ENCODE results near the gene DPEP2NB. TPM values are rescaled to one million over a fixed set of nuclear protein-coding genes. Genes with fewer than 3 reads are reported as not detected.

The DPEP2NB gene
- total RNA-seq, 1 experiment from 2014 or later: not detected

DNA sequence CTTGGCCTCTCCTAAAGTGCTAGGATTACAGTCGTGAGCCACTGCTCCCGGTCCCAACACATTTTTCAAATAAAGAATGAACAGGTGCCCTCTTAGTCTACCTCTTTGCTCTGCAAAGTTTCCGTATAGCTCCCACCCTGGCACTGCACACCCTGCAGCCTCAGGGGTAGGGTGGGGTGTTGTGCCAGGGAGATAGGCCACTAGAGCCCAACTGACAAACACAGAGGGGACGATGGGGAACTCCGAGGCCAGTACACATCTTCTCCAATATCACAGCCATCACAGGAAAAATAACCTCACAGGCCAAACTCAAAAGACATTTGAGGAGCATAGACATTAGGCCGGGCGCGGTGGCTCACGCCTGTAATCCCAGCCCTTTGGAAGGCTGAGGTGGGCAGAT lies 44.6 kb downstream of the DPEP2NB start:
- Histone ChIP-seq H3K4me3 (no peak overlapping the region), H3K36me3 (no peaks in the 10 kb centered on the region), H3K27me3 (no peaks in the 10 kb centered on the region), H3K9me3 (no peaks in the 10 kb centered on the region)
- no peak for DNase-seq

DNA sequence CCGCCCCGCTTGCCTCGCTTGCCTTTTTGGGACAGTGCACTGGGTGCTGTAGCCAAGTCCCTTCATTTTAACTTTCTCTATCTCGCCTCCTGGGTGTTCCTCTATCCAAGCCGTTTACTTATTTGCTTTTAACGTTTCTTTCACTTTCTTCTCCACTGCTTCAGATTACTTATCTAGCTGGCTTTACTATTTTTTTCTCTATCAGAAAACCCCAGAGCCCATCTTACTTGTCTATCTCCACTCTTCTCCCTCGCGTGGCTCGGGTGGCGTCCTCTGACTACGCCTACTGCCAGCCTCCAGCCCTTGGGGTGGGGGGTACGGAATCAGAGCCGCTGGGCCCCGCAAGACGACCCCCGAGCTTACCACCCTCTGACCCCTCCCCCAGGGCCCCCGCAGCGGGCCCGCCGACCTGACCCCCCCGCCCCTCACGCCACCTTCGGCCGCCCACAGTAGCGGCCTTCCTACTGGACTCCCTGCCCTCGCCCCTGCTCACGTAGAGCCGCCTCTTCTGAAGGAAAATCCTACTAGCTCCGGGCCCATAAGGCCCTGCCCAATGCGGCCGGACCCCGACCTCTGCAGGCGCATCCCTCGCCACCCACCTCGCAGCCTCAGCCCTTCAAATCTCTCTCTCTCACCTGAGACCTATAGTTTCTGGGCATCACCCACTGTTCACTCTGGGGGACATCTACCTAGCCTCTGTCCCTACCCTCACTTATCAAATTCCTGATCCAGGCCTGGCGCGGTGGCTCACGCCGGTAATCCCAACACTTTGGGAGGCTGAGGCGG lies 46.3 kb downstream of the DPEP2NB start:
- H3K27me3 ChIP-seq: no peaks in the 10 kb centered on the region
- no peak overlapping the region for H3K4me3 ChIP-seq
- H3K36me3 ChIP-seq: no peaks in the 10 kb centered on the region
- no peak for DNase-seq
- H3K9me3 ChIP-seq: no peaks in the 10 kb centered on the region

GRCh38 chr16:67968400-67969253 lies 47.1 kb downstream of the DPEP2NB start, which contains the start of gene SLC12A4:
SLC12A4 (minus strand) TSS chr16:67968637; CDS start chr16:67968553, 84 bp downstream.
- DNase-seq: peak; percentile 75
- H3K27me3 ChIP-seq: no peaks in the 10 kb centered on the region
- H3K36me3 ChIP-seq: no peaks in the 10 kb centered on the region
- no peaks in the 10 kb centered on the region for H3K9me3 ChIP-seq
- H3K4me3 ChIP-seq: peak within 1 kb of the TSS; percentile 64

- Histone ChIP-seq H3K36me3 (no peaks in the 10 kb centered on the region; the same call in 1 of the 2 replicates), H3K4me3 (peak overlapping the region; percentile 64), H3K27me3 (no peaks in the 10 kb centered on the region), H3K9me3 (no peaks in the 10 kb centered on the region)
- DNase-seq: no peak
Measured at GRCh38 chr16:67967958-67968399, 47.7 kb downstream of the DPEP2NB start.

DNA sequence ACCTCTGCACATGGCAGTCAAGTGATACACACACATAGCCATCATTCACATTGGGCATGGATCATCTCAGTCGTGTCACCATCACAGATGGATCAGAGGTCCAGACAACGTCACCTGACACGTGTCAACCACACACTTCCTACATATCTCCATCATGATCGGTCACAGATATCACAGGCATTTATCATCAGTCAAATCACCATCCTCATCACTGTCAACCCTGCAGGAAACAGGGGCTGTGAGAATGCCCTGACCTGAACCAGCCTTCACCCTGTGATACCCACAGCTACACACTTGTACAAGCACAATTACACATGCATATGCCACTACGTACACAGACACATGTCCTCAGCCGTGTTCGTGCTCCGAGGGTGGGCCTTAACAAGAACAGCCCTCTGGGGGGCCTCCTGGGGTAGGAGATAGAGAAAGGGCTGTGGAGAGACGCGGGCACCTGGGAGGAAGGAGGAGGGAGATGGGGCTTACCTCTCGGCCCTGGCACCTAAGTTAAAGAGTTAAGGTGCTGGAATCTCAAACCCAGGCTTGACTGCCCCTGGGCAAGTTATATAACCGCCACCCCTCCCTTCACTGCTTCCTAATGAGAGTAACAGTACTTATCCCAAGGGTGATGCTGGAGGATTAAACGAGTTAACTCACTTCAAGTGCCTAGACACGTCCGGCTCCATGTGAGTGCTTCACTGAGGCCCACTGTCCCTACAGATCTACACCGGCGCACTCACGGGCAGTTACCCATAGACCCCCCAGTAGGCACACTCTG lies 48.3 kb downstream of the DPEP2NB start:
- Histone ChIP-seq H3K36me3 (peaks cover 2% of the 10 kb centered on the region), H3K9me3 (no peaks in the 10 kb centered on the region)
- no peak for DNase-seq

GRCh38 chr16:67966549-67967182 lies 49.0 kb downstream of the DPEP2NB start:
- peak overlapping the region; percentile 64 for H3K4me3 ChIP-seq
- H3K27me3 ChIP-seq: no peaks in the 10 kb centered on the region
- no peak for DNase-seq
- H3K36me3 ChIP-seq: peaks cover 2% of the 10 kb centered on the region
- no peaks in the 10 kb centered on the region for H3K9me3 ChIP-seq

More for the DNA sequence above, 48.3 kb downstream of the DPEP2NB start:
- peak overlapping the region; percentile 64 for H3K4me3 ChIP-seq
- H3K27me3 ChIP-seq: no peaks in the 10 kb centered on the region

DNA sequence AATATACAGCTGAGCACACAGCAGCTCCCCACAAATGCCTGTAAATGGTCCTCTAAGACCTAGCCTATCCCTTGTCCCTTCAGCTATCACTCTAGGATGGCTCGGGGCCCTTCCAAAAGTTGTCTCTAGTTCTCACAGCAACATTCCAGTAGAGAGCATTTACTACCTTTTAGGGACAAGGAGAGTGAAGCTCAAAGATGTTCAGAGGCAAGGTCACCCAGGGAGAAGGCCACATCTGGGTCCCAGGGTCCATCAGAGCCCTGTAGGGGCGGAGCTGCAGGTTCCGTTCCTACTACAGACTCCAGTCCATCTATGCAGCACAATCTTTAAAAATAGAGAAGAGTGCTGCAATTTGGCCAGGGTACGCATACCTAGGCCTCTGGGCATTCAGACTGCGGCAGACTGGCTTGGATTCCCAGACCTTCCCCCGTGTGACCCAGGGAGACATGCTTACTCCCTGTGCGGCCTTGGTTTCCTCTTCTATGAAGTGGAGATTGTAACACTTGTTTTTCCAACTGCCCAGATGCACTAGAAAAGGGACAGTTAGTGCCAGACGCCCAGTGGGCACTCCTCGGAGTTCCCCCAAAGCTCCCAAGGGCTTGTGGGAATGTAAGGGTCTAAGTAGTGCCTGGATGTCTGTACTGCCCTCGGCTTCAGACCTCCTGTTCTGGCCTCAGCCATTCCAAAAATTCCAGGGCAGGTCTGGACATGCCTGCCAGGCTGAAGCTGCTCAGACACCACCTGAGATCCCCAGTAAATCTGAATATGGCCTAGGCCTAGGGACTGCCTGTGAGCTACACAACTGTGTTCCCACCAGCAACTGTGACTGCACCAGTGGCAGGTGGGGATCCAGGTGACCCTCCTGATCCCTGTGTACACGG lies 49.8 kb downstream of the DPEP2NB start:
- H3K27me3 ChIP-seq: no peaks in the 10 kb centered on the region
- H3K9me3 ChIP-seq: no peaks in the 10 kb centered on the region
- DNase-seq: no peak
- peaks cover 2% of the 10 kb centered on the region for H3K36me3 ChIP-seq
- no peak overlapping the region for H3K4me3 ChIP-seq

GRCh38 chr16:67964477-67965131 lies 51.1 kb downstream of the DPEP2NB start:
- Histone ChIP-seq H3K9me3 (no peaks in the 10 kb centered on the region), H3K27me3 (no peaks in the 10 kb centered on the region), H3K4me3 (no peak overlapping the region), H3K36me3 (peaks cover 2% of the 10 kb centered on the region)
- no peak for DNase-seq

DNA sequence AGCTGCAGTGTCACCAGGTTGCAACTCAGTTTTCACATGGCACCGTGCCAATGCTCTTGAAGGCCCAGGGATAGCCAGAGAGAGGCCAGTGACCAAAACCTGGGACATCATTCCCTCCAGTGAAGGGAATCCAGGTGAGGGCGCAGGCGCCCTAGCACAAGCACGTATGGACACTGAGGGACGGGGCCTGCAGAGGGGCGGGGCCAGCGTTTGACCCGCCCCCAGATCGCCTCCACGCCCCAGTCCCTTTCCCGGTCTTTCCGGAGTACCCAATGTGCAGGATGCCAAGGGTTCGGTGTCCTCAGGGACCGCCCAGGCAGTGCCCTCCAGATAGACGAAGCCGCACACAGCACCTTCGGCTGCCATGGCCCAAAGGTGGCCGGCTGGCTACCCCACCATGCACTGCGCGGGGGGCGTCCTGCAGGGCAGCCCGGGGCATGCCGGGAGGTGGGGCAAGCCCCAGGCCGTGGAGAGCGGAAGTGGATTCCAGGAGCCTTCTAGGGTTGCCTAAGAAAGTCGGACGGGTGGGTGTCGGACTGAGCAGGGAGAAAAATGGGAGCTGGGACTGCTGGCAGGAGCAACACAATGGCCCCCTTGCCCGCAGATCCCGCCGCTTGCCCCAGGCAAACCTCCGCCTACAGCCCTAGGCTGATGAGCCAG lies 51.9 kb downstream of the DPEP2NB start:
- Histone ChIP-seq H3K36me3 (peaks cover 2% of the 10 kb centered on the region), H3K9me3 (no peaks in the 10 kb centered on the region)
- no peak for DNase-seq

More for the DNA sequence above, 51.9 kb downstream of the DPEP2NB start:
- H3K27me3 ChIP-seq: no peaks in the 10 kb centered on the region
- H3K4me3 ChIP-seq: no peak overlapping the region

Other genes with a start within 250 kb of the DPEP2NB start
- 0.79 and 1.8 TPM in 2 replicates for gene RANBP10, start 209.4 kb downstream of the DPEP2NB start, total RNA-seq (2014; rRNA removed; shearing (Covaris generic); ENCODE audit: low replicate concordance)
- 1.4 TPM in 1 of 2 replicates, not detected in the other for gene TSNAXIP1, start 209.0 kb downstream of the DPEP2NB start, total RNA-seq (2014; rRNA removed; shearing (Covaris generic); ENCODE audit: low replicate concordance)
- gene THAP11, start 173.6 kb downstream of the DPEP2NB start, total RNA-seq (2014; rRNA removed; shearing (Covaris generic); ENCODE audit: low replicate concordance): 37.2 and 42.9 TPM in 2 replicates
- 55.9 and 178 TPM in 2 replicates for gene NUTF2, start 169.0 kb downstream of the DPEP2NB start, total RNA-seq (2014; rRNA removed; shearing (Covaris generic); ENCODE audit: low replicate concordance)
- gene CENPT, start 168.2 kb downstream of the DPEP2NB start, total RNA-seq (2014; rRNA removed; shearing (Covaris generic); ENCODE audit: low replicate concordance): 20.4 and 27.4 TPM in 2 replicates
- gene EDC4, start 142.9 kb downstream of the DPEP2NB start, total RNA-seq (2014; rRNA removed; shearing (Covaris generic); ENCODE audit: low replicate concordance): 19.8 and 38.6 TPM in 2 replicates
- not detected in 2 replicates for gene NRN1L, start 131.0 kb downstream of the DPEP2NB start, total RNA-seq (2014; rRNA removed; shearing (Covaris generic); ENCODE audit: low replicate concordance)
- 3.1 and 13.8 TPM in 2 replicates for gene PSKH1, start 122.7 kb downstream of the DPEP2NB start, total RNA-seq (2014; rRNA removed; shearing (Covaris generic); ENCODE audit: low replicate concordance)
- 0.72 and 1.9 TPM in 2 replicates for gene CTRL, start 84.0 kb downstream of the DPEP2NB start, total RNA-seq (2014; rRNA removed; shearing (Covaris generic); ENCODE audit: low replicate concordance)
- 8.8 and 12.7 TPM in 2 replicates for gene PSMB10, start 79.1 kb downstream of the DPEP2NB start, total RNA-seq (2014; rRNA removed; shearing (Covaris generic); ENCODE audit: low replicate concordance)
- gene LCAT, start 71.8 kb downstream of the DPEP2NB start, total RNA-seq (2014; rRNA removed; shearing (Covaris generic); ENCODE audit: low replicate concordance): 0.16 TPM in 1 of 2 replicates, not detected in the other
- gene SLC12A4, start 47.3 kb downstream of the DPEP2NB start, total RNA-seq (2014; rRNA removed; shearing (Covaris generic); ENCODE audit: low replicate concordance): 11.9 and 12.3 TPM in 2 replicates
- not detected in 2 replicates for gene DPEP3, start 35.4 kb downstream of the DPEP2NB start, total RNA-seq (2014; rRNA removed; shearing (Covaris generic); ENCODE audit: low replicate concordance)
- gene DPEP2, start 16.4 kb downstream of the DPEP2NB start, total RNA-seq (2014; rRNA removed; shearing (Covaris generic); ENCODE audit: low replicate concordance): not detected in 2 replicates
- 17.9 and 18.0 TPM in 2 replicates for gene DDX28, start 7.3 kb upstream of the DPEP2NB start, total RNA-seq (2014; rRNA removed; shearing (Covaris generic); ENCODE audit: low replicate concordance)
- gene DUS2, start 7.4 kb upstream of the DPEP2NB start, total RNA-seq (2014; rRNA removed; shearing (Covaris generic); ENCODE audit: low replicate concordance): 16.9 and 25.0 TPM in 2 replicates
- 4.5 and 4.6 TPM in 2 replicates for gene NFATC3, start 69.5 kb upstream of the DPEP2NB start, total RNA-seq (2014; rRNA removed; shearing (Covaris generic); ENCODE audit: low replicate concordance)
- 0.36 TPM in 1 of 2 replicates, not detected in the other for gene ESRP2, start 220.2 kb upstream of the DPEP2NB start, total RNA-seq (2014; rRNA removed; shearing (Covaris generic); ENCODE audit: low replicate concordance)
- gene PLA2G15, start 229.5 kb upstream of the DPEP2NB start, total RNA-seq (2014; rRNA removed; shearing (Covaris generic); ENCODE audit: low replicate concordance): 10.4 and 13.7 TPM in 2 replicates
- 3.9 and 6.5 TPM in 2 replicates for gene SLC7A6, start 248.6 kb upstream of the DPEP2NB start, total RNA-seq (2014; rRNA removed; shearing (Covaris generic); ENCODE audit: low replicate concordance)